Measurements from ENCODE around the gene ALK. TPM values are rescaled to one million over a fixed set of nuclear protein-coding genes. Genes with fewer than 3 reads are reported as not detected.

The ALK gene
- total RNA-seq, 4 donors from 2014 or later = 0.32 to 0.42 TPM; not detected in 2

DNA sequence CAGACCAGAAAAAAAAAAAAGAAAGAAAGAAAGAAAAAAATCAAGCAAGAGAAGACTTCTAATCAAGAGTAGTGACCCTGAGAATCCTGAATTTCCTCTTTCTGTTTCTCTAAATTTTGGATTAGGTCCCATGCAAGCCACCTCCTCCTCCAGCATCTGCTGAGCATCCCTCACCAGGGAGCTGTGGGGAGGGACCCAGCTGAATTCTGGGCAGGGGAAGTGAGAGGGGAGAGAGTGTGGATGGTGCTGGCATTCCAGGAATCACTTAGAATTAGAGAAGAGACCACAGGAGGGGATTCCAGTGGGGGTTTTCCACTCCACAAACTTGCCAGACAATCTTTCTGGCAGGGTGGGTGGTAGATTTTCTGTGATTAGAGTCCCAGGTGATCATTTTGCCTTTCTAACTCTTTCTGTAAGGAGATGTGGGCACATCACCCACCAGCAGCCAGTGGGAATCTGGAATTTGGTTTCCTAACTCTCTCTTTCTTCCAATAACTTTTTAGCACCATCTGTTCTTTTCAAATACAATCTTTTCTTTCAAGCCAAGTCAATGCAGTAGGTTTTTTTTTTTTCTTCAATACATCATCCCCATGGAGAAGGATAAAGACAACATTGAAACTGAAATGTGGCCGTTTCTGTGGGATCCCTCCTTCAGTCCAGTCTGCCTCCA, 526.9 kb downstream of the ALK start:
- WGBS = 30% methylated on average over 1 of the region's 1 CpG
- DNase-seq (ENCODE audit: low spot score in 2 of 2) = no peak

DNA sequence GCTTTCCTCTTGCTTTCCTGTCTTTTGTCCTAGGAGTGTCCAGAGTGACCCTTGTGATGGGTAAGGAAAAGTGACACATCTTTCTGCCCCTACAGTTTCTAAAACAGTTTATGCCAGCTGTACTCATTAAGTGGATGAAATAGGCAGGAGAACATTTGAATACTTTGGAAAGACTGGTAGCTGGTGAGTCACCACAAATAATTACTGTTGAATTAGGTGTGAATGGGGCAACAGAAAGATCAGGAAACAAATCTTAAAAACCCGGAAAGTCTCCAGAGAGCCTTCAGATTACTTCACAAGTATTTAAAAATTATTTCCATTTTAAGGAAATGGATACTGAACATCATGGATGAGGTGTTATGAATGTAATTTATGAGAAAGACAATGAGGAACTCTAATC, 527.7 kb downstream of the ALK start:
- Histone ChIP-seq H3K36me3 (no peaks in the 10 kb centered on the region), H3K4me1 (no peaks in the 10 kb centered on the region), H3K27me3 (peaks cover 9% of the 10 kb centered on the region), H3K9me3 (no peaks in the 10 kb centered on the region), H3K27ac (no peak overlapping the region), H3K4me3 (no peak overlapping the region)
- TF ChIP-seq, protein P1, sequence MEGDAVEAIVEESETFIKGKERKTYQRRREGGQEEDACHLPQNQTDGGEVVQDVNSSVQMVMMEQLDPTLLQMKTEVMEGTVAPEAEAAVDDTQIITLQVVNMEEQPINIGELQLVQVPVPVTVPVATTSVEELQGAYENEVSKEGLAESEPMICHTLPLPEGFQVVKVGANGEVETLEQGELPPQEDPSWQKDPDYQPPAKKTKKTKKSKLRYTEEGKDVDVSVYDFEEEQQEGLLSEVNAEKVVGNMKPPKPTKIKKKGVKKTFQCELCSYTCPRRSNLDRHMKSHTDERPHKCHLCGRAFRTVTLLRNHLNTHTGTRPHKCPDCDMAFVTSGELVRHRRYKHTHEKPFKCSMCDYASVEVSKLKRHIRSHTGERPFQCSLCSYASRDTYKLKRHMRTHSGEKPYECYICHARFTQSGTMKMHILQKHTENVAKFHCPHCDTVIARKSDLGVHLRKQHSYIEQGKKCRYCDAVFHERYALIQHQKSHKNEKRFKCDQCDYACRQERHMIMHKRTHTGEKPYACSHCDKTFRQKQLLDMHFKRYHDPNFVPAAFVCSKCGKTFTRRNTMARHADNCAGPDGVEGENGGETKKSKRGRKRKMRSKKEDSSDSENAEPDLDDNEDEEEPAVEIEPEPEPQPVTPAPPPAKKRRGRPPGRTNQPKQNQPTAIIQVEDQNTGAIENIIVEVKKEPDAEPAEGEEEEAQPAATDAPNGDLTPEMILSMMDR (IDR thresholded peaks at IDR 0.05) = no peak
- TF ChIP-seq EP300 (IDR thresholded peaks at IDR 0.05) = no peak
- TF ChIP-seq POLR2A (IDR thresholded peaks at IDR 0.05) = no peak
- no peak for TF ChIP-seq POLR2AphosphoS5 (IDR thresholded peaks at IDR 0.05)
- DNase-seq (ENCODE audit: low spot score in 2 of 2) = no peak
- 46% methylated on average over 1 of the region's 1 CpG for WGBS

More for the DNA sequence above, 526.9 kb downstream of the ALK start:
- no peaks in the 10 kb centered on the region for H3K4me1 ChIP-seq
- no peak for TF ChIP-seq EP300 (IDR thresholded peaks at IDR 0.05)
- no peak for TF ChIP-seq POLR2AphosphoS5 (IDR thresholded peaks at IDR 0.05)
- TF ChIP-seq POLR2A (IDR thresholded peaks at IDR 0.05) = no peak
- TF ChIP-seq, protein P1 (IDR thresholded peaks at IDR 0.05) = no peak
- no peaks in the 10 kb centered on the region for H3K9me3 ChIP-seq
- H3K4me3 ChIP-seq = no peak overlapping the region
- H3K27ac ChIP-seq = no peak overlapping the region
- H3K27me3 ChIP-seq = peaks cover 12% of the 10 kb centered on the region
- no peaks in the 10 kb centered on the region for H3K36me3 ChIP-seq

DNA sequence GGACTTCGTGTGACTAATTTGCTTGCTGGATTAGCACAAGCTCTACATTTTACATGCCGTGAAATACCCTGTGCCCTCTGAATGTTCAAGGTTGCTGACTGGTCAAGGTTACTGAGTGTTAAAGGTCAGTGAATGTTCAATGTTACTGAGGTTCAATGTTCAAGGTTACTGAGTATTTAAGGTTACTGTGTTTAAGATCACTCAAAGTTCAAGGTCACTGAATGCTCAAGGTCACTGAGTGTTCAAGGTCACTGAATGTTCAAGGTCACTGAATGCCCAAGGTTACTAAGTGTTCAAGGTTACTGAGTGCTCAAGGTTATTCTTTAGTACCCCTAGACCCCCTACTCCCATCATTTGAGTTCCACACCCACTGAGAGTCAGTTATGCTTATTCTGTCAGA, 528.6 kb downstream of the ALK start:
- no peak overlapping the region for H3K27ac ChIP-seq
- no peaks in the 10 kb centered on the region for H3K9me3 ChIP-seq
- H3K36me3 ChIP-seq = no peaks in the 10 kb centered on the region
- DNase-seq (ENCODE audit: low spot score in 2 of 2) = no peak
- H3K4me3 ChIP-seq = no peak overlapping the region
- 95% methylated on average over 2 of the region's 2 CpGs for WGBS
- H3K4me1 ChIP-seq = no peaks in the 10 kb centered on the region
- no peak for TF ChIP-seq EP300 (IDR thresholded peaks at IDR 0.05)
- TF ChIP-seq POLR2AphosphoS5 (IDR thresholded peaks at IDR 0.05) = no peak
- TF ChIP-seq POLR2A (IDR thresholded peaks at IDR 0.05) = no peak
- TF ChIP-seq, protein P1 (IDR thresholded peaks at IDR 0.05) = no peak
- H3K27me3 ChIP-seq = peaks cover 9% of the 10 kb centered on the region

DNA sequence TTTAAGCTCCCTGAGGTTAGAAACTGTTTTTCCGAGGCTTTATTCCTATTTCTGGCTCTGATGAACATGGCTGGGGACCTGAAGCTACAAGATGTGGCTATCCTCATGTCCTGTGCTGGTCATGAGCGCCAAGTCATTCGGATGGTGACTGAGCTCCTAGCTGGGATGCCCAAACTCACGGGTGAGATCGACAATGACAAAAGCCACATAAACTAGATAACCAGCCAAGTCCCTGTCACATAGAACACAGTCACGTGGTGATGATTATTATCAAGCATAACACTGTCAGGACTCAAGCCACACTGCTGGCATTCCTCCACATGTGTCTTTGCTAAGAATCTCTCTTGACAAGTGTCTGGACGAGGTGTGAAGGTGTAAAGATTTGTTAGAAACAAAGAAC, 531.2 kb downstream of the ALK start:
- H3K27ac ChIP-seq = no peak overlapping the region
- H3K4me3 ChIP-seq = no peak overlapping the region
- whole genome bisulfite sequencing = 56% methylated on average over 7 of the region's 7 CpGs
- H3K36me3 ChIP-seq = no peaks in the 10 kb centered on the region
- TF ChIP-seq POLR2AphosphoS5 (IDR thresholded peaks at IDR 0.05) = no peak
- TF ChIP-seq, protein P1 (IDR thresholded peaks at IDR 0.05) = no peak
- TF ChIP-seq POLR2A (IDR thresholded peaks at IDR 0.05) = no peak
- TF ChIP-seq EP300 (IDR thresholded peaks at IDR 0.05) = no peak
- DNase-seq (ENCODE audit: low spot score in 2 of 2) = no peak
- H3K4me1 ChIP-seq = no peaks in the 10 kb centered on the region
- H3K9me3 ChIP-seq = no peaks in the 10 kb centered on the region
- peaks cover 2% of the 10 kb centered on the region for H3K27me3 ChIP-seq

DNA sequence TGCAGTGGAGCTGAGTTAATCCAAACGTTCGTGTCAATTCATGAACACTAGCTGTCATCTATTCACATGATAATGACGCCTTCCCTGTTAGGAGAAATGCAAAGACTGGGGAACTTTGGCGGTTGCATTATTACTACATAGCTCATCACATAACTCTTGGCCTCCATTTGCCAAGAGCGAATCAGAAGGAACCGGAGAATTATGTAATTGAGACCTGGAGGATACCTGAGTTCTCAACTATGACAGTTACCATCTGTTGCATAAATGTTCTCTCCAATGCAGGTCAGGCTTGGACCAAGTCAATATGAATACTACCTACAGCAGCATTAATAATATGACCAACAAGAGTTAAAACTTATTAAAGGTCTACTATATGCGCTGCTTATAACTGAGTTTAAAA, 531.7 kb downstream of the ALK start:
- H3K4me3 ChIP-seq = no peak overlapping the region
- H3K27me3 ChIP-seq = no peaks in the 10 kb centered on the region
- TF ChIP-seq EP300 (IDR thresholded peaks at IDR 0.05) = no peak
- TF ChIP-seq POLR2AphosphoS5 (IDR thresholded peaks at IDR 0.05) = no peak
- no peak for TF ChIP-seq POLR2A (IDR thresholded peaks at IDR 0.05)
- TF ChIP-seq, protein P1 (IDR thresholded peaks at IDR 0.05) = no peak
- no peak overlapping the region for H3K27ac ChIP-seq
- no peak for DNase-seq (ENCODE audit: low spot score in 2 of 2)
- H3K4me1 ChIP-seq = no peaks in the 10 kb centered on the region
- no peaks in the 10 kb centered on the region for H3K9me3 ChIP-seq
- 77% methylated on average over 7 of the region's 7 CpGs for WGBS
- H3K36me3 ChIP-seq = no peaks in the 10 kb centered on the region
